B cell (primary cell): Measurements from ENCODE around the gene COG5. TPM values are rescaled to one million over a fixed set of nuclear protein-coding genes. Genes with fewer than 3 reads are reported as not detected.

Experiments used
- ATAC-seq: fragments of 200-7000 bp; cut with Tn5 transposase; one replicate; pipeline ENCODE4 v1.10.0; 2021; ENCODE audit warnings: low read depth, mild to moderate bottlenecking, moderate number of reproducible peaks, moderate library complexity
- CTCF ChIA-PET: fragments of 350-600 bp; sonication (Branson Sonifier 250); formaldehyde crosslinking; loops from one replicate; lab custom pipeline; 2021; ENCODE audit warnings: antibody characterized with exemption, inconsistent platforms; lab: Charles Lee
- POLR2A ChIA-PET: fragments of 350-600 bp; sonication (Branson Sonifier 250); formaldehyde crosslinking; loops from one replicate; lab custom pipeline; 2021; ENCODE audit warnings: antibody characterized with exemption; lab: Charles Lee
- DNase-seq: peaks from one replicate; pipeline ENCODE4 v3.0.0; 2013
- H2AFZ ChIP-seq: 2 replicates; pipeline ENCODE4 v1.6.1; 2012; ENCODE audit warnings: mild to moderate bottlenecking, low read depth, low read length; ENCODE audit not compliant: insufficient read depth, poor library complexity, severe bottlenecking
- H3K27ac ChIP-seq, 2 donors: 1 replicate in 1 of 2; 2 replicates in 1 of 2; pipeline ENCODE4 v1.5.1; 2012 to 2013; ENCODE audit warnings: low read length in 2 of 2, mild to moderate bottlenecking in 2 of 2, moderate library complexity in 1 of 2
- H3K27me3 ChIP-seq, 4 experiments: fragments of 200-600 bp in 1 of 4; sonication (generic) in 1 of 4; replicated peaks in 1 of 4; 1 replicate in 2 of 4; 2 replicates in 2 of 4; pipeline versions ENCODE4 v1.6.1 to v1.7.0; 2013 to 2016; ENCODE audit warnings: low read length in 3 of 4, mild to moderate bottlenecking in 2 of 4, mixed read lengths in 1 of 4, moderate library complexity in 1 of 4; ENCODE audit not compliant: insufficient read depth in 4 of 4, control insufficient read depth in 3 of 4; ENCODE audit errors: control extremely low read depth in 1 of 4
- H3K36me3 ChIP-seq, 2 experiments: replicated peaks in 1 of 2; 1 replicate in 1 of 2; 2 replicates in 1 of 2; pipeline versions ENCODE4 v1.6.1 to v1.7.1; 2013; ENCODE audit warnings: low read length in 1 of 2; ENCODE audit not compliant: insufficient read depth in 2 of 2, control insufficient read depth in 1 of 2; ENCODE audit errors: control extremely low read depth in 1 of 2, extremely low read depth in 1 of 2
- H3K4me1 ChIP-seq, 2 donors: fragments of 200-600 bp in 1 of 2; sonication (generic) in 1 of 2; 1 replicate in 1 of 2; 2 replicates in 1 of 2; pipeline versions ENCODE4 v1.5.1 to v1.6.1; 2013 to 2017; ENCODE audit warnings: low read length in 2 of 2; ENCODE audit not compliant: control insufficient read depth in 2 of 2, insufficient read depth in 2 of 2
- H3K4me2 ChIP-seq: replicated peaks from 2 replicates; pipeline ENCODE3; 2012; ENCODE audit warnings: mild to moderate bottlenecking, low read depth, low read length; ENCODE audit not compliant: poor library complexity, severe bottlenecking
- H3K4me3 ChIP-seq, 5 experiments: fragments of 200-600 bp in 1 of 5; sonication (generic) in 1 of 5; 1 replicate in 3 of 5; 2 replicates in 2 of 5; pipeline versions ENCODE4 v1.5.1 to v1.7.0; 2011 to 2016; ENCODE audit warnings: low read length in 4 of 5, mild to moderate bottlenecking in 4 of 5, low read depth in 2 of 5, control low read depth in 1 of 5, moderate library complexity in 1 of 5; ENCODE audit not compliant: insufficient read depth in 1 of 5; ENCODE audit errors: control extremely low read depth in 1 of 5, extremely low read depth in 1 of 5
- H3K79me2 ChIP-seq: fragments of 200-600 bp; sonication (generic); one replicate; pipeline ENCODE4 v1.6.0; 2016; ENCODE audit warnings: low read length; ENCODE audit not compliant: control insufficient read depth, insufficient read depth
- H3K9ac ChIP-seq: fragments of 200-600 bp; sonication (generic); 2 replicates; pipeline ENCODE4 v1.6.1; 2017; ENCODE audit warnings: mild to moderate bottlenecking, low read length, moderate library complexity
- H3K9me3 ChIP-seq, 3 donors: one replicate each; pipeline versions ENCODE4 v1.6.1 to v1.7.1; 2013; ENCODE audit warnings: low read length in 2 of 3; ENCODE audit not compliant: control insufficient read depth in 2 of 3, insufficient read depth in 1 of 3; ENCODE audit errors: control extremely low read depth in 1 of 3
- H4K20me1 ChIP-seq: 2 replicates; pipeline ENCODE4 v1.6.0; 2012; ENCODE audit warnings: mild to moderate bottlenecking, low read length; ENCODE audit not compliant: insufficient read depth, control insufficient read depth, poor library complexity, severe bottlenecking
- H3K27ac Mint-ChIP-seq: one replicate; pipeline ENCODE4 v1.8.0; 2021; ENCODE audit warnings: mixed read lengths
- H3K27me3 Mint-ChIP-seq: one replicate; pipeline ENCODE4 v1.8.0; 2021; ENCODE audit warnings: mixed read lengths
- H3K4me1 Mint-ChIP-seq: one replicate; pipeline ENCODE4 v1.8.0; 2021; ENCODE audit warnings: mixed read lengths
- H3K4me3 Mint-ChIP-seq: one replicate; pipeline ENCODE4 v1.8.0; 2021; ENCODE audit warnings: mixed read lengths
- H3K9me3 Mint-ChIP-seq: one replicate; pipeline ENCODE4 v1.8.0; 2022; ENCODE audit warnings: mixed read lengths; ENCODE audit not compliant: insufficient read depth
- EZH2 ChIP-seq: IDR thresholded peaks from 2 replicates; pipeline ENCODE4 v1.6.1; 2012; ENCODE audit warnings: borderline replicate concordance, low read depth, mild to moderate bottlenecking, moderate library complexity, low read length; ENCODE audit not compliant: insufficient read depth, poor library complexity, severe bottlenecking
- WGBS: methylation state at CpG from one replicate; pipeline ENCODE4 v1.1.5; 2013; ENCODE audit warnings: missing lambda C conversion rate; ENCODE audit not compliant: insufficient coverage; 5-methylcytosine and 5-hydroxymethylcytosine counted together
- intact Hi-C: fragments of 100-400 bp; cut with micrococcal nuclease; formaldehyde crosslinking; loops from one replicate; pipeline ENCODE4 v1.10.0; 2022
- polyA plus RNA-seq: library from polyadenylated mRNA; depleted of rRNA; stranded (reverse); fragments of >200 nt; gene quantifications from 2 replicates; pipeline ENCODE4 v1.2.3, GENCODE V29; 2012
- total RNA-seq, 2 donors: library from RNA; stranded (reverse); fragments of 120-200 nt in 1 of 2; gene quantifications; 1 replicate in 1 of 2; 2 replicates in 1 of 2; pipeline versions ENCODE4 v1.2.3 to v1.2.4, GENCODE V29; 2013 to 2022
- TF ChIP-seq, protein P1 (sequence below): fragments of 200-600 bp; IDR thresholded peaks from one replicate; pipeline ENCODE4 v1.8.0; 2022; ENCODE audit warnings: antibody characterized with exemption, mild to moderate bottlenecking

The COG5 gene
- total and polyA plus RNA-seq, 2 donors (not counting 1 experiment from before 2014, with no cell fraction given): 7.0 to 73.0 TPM

DNA sequence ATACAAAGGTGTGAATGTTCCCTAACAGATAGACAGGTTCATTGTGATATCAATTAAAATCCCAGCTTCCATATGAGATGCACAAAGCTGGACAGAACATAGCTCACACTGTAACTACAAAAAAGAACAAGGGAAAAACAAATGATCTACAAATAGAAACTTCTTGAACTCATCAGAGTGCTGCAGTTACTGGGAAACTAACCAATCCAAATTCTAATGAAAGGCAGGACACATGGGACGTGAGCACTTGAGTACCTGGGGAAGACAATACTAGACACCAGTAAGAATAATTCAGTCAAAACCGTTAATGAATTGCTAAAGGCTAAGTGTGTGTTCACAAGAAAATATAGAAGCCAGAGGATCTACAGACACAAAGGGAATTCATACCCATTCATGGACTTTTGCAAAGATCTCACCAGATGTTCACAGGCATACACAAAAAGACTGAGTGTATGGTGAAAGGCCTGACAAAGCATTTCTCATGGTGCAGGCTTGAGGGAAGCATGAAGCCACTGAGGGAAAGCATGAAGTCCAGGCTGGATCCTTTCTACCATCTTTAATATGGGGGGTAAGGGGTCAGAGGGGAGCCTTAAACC lies 101.7 kb downstream of the COG5 start:
- intact Hi-C loops: no loop called here
- no peak overlapping the region for H3K27ac Mint-ChIP-seq
- TF ChIP-seq, protein P1, sequence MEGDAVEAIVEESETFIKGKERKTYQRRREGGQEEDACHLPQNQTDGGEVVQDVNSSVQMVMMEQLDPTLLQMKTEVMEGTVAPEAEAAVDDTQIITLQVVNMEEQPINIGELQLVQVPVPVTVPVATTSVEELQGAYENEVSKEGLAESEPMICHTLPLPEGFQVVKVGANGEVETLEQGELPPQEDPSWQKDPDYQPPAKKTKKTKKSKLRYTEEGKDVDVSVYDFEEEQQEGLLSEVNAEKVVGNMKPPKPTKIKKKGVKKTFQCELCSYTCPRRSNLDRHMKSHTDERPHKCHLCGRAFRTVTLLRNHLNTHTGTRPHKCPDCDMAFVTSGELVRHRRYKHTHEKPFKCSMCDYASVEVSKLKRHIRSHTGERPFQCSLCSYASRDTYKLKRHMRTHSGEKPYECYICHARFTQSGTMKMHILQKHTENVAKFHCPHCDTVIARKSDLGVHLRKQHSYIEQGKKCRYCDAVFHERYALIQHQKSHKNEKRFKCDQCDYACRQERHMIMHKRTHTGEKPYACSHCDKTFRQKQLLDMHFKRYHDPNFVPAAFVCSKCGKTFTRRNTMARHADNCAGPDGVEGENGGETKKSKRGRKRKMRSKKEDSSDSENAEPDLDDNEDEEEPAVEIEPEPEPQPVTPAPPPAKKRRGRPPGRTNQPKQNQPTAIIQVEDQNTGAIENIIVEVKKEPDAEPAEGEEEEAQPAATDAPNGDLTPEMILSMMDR: no peak
- TF ChIP-seq EZH2: no peak
- H3K9me3 ChIP-seq: no peaks in the 10 kb centered on the region
- ChIA-PET POLR2A (no interaction called here), CTCF (interaction anchor here (0.9 to 3.8 kb wide), 3 partner anchors 11 to 416 kb away, joined by 3 to 75 read pairs (median 10); no protein-coding TSS in a partner anchor)
- DNase-seq: no peak
- no CpG with 5 or more reads among the region's 2 CpGs for WGBS
- no peak overlapping the region for H3K4me3 ChIP-seq
- no peak overlapping the region for H2AFZ ChIP-seq
- no peak overlapping the region for H3K27ac ChIP-seq
- H3K9me3 Mint-ChIP-seq: no peaks in the 10 kb centered on the region
- H3K4me3 Mint-ChIP-seq: no peak overlapping the region
- no peak for ATAC-seq
- no peaks in the 10 kb centered on the region for H4K20me1 ChIP-seq
- H3K27me3 Mint-ChIP-seq: no peaks in the 10 kb centered on the region
- no peak overlapping the region for H3K9ac ChIP-seq
- no peaks in the 10 kb centered on the region for H3K27me3 ChIP-seq
- no peaks in the 10 kb centered on the region for H3K4me1 Mint-ChIP-seq
- peaks cover 0 to 5% of the 10 kb centered on the region in 2 experiments for H3K36me3 ChIP-seq
- H3K79me2 ChIP-seq: no peaks in the 10 kb centered on the region
- no peak overlapping the region for H3K4me2 ChIP-seq
- H3K4me1 ChIP-seq: no peaks in the 10 kb centered on the region

DNA sequence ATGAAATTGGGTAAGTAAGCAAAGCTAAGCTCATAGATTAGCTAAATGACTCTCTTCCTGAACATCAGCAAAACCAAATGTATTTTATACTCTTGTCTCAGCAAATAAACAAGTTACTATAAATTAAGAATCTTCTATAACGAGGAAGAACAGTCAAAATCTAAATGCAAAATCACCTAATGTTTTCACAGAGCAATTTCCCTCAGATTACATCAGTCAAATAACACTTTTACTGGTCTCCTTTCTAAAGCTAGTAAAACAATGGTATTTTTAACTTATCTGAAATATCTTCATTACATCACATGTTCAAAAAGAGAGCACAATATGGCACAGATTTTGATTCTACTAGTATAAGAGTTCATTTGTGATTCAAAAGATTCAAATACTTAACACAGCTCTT lies 110.3 kb downstream of the COG5 start:
- no peaks in the 10 kb centered on the region for H3K4me1 ChIP-seq
- Mint-ChIP-seq H3K27ac (no peak overlapping the region), H3K4me1 (peaks cover 8% of the 10 kb centered on the region), H3K27me3 (no peaks in the 10 kb centered on the region), H3K9me3 (no peaks in the 10 kb centered on the region), H3K4me3 (no peak overlapping the region)
- H2AFZ ChIP-seq: no peak overlapping the region
- no peaks in the 10 kb centered on the region for H3K27me3 ChIP-seq
- TF ChIP-seq EZH2: no peak
- TF ChIP-seq, protein P1: no peak
- H4K20me1 ChIP-seq: peaks cover 5% of the 10 kb centered on the region
- no peaks in the 10 kb centered on the region for H3K9me3 ChIP-seq
- DNase-seq: no peak
- intact Hi-C loops: no loop called here
- no peak overlapping the region for H3K4me2 ChIP-seq
- no CpG with 5 or more reads among the region's 1 CpG for WGBS
- H3K79me2 ChIP-seq: no peaks in the 10 kb centered on the region
- H3K9ac ChIP-seq: no peak overlapping the region
- no peak for ATAC-seq
- H3K4me3 ChIP-seq: no peak overlapping the region
- peaks cover 0 to 15% of the 10 kb centered on the region in 2 experiments for H3K36me3 ChIP-seq
- no peak overlapping the region for H3K27ac ChIP-seq
- ChIA-PET POLR2A (no interaction called here), CTCF (no interaction called here)
